Type B pancreatic cell (in vitro differentiated cells): ENCODE results near the gene SPACA6. TPM values are rescaled to one million over a fixed set of nuclear protein-coding genes. Genes with fewer than 3 reads are reported as not detected.

Source experiments
- DNase-seq: peaks from one replicate; pipeline ENCODE4 v3.0.0; 2021; ENCODE audit warnings: mixed read lengths; ENCODE audit not compliant: unreplicated experiment; ENCODE audit errors: extremely low spot score
- H3K27ac Mint-ChIP-seq: 2 replicates; pipeline ENCODE4 v1.8.0; 2021; ENCODE audit warnings: mild to moderate bottlenecking, mixed read lengths
- H3K27me3 Mint-ChIP-seq: 2 replicates; pipeline ENCODE4 v1.8.0; 2021; ENCODE audit warnings: mixed read lengths
- H3K36me3 Mint-ChIP-seq: 2 replicates; pipeline ENCODE4 v1.8.0; 2021; ENCODE audit warnings: mixed read lengths
- H3K4me1 Mint-ChIP-seq: one replicate; pipeline ENCODE4 v1.8.0; 2021; ENCODE audit warnings: mixed read lengths; ENCODE audit not compliant: unreplicated experiment
- H3K4me3 Mint-ChIP-seq: 2 replicates; pipeline ENCODE4 v1.8.0; 2021; ENCODE audit warnings: mild to moderate bottlenecking, mixed read lengths
- H3K9me3 Mint-ChIP-seq: 2 replicates; pipeline ENCODE4 v1.8.0; 2021; ENCODE audit warnings: mixed read lengths
- total RNA-seq: library from RNA; stranded (reverse); gene quantifications from 2 replicates; pipeline ENCODE4 v1.2.1, GENCODE V29; 2021; ENCODE audit warnings: low replicate concordance
- TF ChIP-seq, protein P1 (sequence below): fragments of 200-600 bp; sonication (generic); conservative IDR thresholded peaks from 2 replicates; pipeline ENCODE4 v1.5.0; 2021; ENCODE audit warnings: antibody characterized with exemption, mild to moderate bottlenecking

The SPACA6 gene
- total RNA-seq, 1 donor from 2014 or later = 28.7 TPM

DNA sequence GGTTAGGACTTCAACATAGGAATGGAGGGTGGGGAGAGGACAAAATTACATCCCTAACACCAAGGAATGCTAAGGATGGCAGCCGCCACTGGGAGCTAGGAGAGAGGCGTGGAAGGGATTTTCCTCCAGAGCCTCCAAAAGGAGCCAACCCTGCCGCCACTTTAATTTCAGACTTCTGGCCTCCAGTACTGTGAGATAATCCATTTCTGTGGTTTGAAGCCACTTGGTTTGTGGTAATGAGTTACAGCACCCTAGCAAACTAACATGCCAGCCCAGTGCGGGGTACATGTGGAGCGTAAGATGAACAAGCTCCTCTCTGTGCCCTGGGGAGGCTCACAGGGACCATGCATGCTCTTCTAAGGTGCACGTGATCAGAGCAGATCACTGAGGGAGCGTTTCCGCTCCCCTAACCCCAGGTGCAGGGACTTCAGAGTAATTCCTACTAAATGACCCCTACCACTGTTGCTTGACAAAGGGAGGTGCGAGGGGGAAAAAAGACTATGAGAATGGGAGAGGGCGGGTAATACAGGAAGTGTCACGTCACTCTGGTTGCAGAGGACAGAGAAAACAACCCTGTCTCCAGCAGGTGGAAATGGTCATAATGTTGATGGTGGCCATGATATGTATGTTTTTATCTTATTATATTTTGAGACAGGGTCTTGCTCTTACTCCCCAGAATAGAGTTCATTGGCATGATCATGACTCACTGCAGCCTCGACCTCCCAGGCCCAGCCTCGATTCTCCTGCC is 46.5 kb downstream of the SPACA6 start:
- no peak overlapping the region for H3K27ac Mint-ChIP-seq
- no peaks in the 10 kb centered on the region for H3K4me1 Mint-ChIP-seq
- no peaks in the 10 kb centered on the region for H3K36me3 Mint-ChIP-seq
- no peak for DNase-seq
- peaks cover 6% of the 10 kb centered on the region for H3K27me3 Mint-ChIP-seq
- no peak overlapping the region for H3K4me3 Mint-ChIP-seq
- no peaks in the 10 kb centered on the region for H3K9me3 Mint-ChIP-seq
- TF ChIP-seq, protein P1, sequence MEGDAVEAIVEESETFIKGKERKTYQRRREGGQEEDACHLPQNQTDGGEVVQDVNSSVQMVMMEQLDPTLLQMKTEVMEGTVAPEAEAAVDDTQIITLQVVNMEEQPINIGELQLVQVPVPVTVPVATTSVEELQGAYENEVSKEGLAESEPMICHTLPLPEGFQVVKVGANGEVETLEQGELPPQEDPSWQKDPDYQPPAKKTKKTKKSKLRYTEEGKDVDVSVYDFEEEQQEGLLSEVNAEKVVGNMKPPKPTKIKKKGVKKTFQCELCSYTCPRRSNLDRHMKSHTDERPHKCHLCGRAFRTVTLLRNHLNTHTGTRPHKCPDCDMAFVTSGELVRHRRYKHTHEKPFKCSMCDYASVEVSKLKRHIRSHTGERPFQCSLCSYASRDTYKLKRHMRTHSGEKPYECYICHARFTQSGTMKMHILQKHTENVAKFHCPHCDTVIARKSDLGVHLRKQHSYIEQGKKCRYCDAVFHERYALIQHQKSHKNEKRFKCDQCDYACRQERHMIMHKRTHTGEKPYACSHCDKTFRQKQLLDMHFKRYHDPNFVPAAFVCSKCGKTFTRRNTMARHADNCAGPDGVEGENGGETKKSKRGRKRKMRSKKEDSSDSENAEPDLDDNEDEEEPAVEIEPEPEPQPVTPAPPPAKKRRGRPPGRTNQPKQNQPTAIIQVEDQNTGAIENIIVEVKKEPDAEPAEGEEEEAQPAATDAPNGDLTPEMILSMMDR = no peak

DNA sequence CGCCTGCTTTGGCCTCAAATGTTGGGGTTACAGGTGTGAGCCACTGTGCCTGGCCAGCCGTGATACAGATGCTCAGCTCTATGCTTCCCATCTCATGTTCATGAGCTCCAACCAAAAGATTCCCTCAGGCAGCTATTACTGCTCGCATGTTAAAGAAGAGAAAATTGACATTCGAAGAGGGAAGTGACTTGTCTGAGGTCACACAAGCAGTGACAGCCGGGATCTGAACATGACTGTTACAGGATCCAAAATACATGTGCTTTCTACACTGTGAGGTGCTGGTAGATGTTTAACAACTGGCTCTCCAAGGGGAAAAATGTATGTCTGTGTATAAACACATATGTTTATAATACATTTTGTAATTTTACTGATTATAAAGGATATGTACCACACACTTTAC is 47.2 kb downstream of the SPACA6 start:
- Mint-ChIP-seq H3K36me3 (no peaks in the 10 kb centered on the region), H3K27ac (no peak overlapping the region), H3K9me3 (no peaks in the 10 kb centered on the region), H3K4me1 (no peaks in the 10 kb centered on the region), H3K27me3 (peaks cover 6% of the 10 kb centered on the region), H3K4me3 (no peak overlapping the region)
- TF ChIP-seq, protein P1 = no peak
- DNase-seq = no peak

DNA sequence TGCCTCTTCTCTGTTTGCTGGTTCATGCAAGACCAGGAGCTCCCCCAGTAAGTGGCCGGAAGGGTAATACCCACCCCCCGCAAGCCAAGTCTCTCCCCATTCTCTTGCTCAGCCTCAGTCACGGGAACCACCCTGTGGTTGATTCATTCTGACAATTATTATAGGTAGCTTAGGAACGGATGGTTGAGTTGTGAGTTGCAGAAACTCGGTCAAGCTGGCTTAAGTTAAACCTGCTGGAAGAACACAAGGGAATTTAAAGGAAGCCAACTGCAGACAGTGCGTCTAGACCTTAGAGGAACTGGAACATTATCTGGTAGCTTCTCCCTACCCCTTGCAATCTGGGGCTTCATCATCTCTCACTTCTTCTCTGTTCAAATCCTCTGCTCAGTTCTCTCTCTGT is 49.7 kb downstream of the SPACA6 start:
- H3K27me3 Mint-ChIP-seq = peaks cover 3% of the 10 kb centered on the region
- H3K4me1 Mint-ChIP-seq = no peaks in the 10 kb centered on the region
- TF ChIP-seq, protein P1 = no peak
- no peak for DNase-seq
- H3K4me3 Mint-ChIP-seq = no peak overlapping the region
- H3K27ac Mint-ChIP-seq = no peak overlapping the region
- no peaks in the 10 kb centered on the region for H3K36me3 Mint-ChIP-seq
- no peaks in the 10 kb centered on the region for H3K9me3 Mint-ChIP-seq

DNA sequence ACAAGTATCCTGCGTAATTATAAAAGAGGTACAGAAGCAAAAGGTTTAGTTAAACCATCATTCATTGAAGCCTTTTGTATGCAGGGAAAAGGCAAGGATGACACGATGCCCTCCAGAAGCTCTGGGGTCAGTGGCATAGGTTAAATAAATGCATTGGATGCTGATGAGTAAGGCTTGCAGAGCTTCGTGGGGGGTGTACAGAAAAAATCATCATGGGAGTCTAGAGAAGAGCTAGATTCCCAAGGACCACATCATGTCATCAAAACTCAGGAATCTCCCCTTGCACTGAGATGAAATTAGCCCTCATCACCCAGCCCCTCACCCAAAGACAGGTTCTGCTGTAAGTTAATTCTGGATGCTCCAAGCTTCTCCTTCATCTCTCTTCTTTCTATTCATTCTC is 50.3 kb downstream of the SPACA6 start:
- no peak for DNase-seq
- Mint-ChIP-seq H3K4me1 (no peaks in the 10 kb centered on the region), H3K27me3 (peaks cover 3% of the 10 kb centered on the region), H3K4me3 (no peak overlapping the region), H3K36me3 (no peaks in the 10 kb centered on the region), H3K9me3 (no peaks in the 10 kb centered on the region), H3K27ac (no peak overlapping the region)
- TF ChIP-seq, protein P1 = no peak

DNA sequence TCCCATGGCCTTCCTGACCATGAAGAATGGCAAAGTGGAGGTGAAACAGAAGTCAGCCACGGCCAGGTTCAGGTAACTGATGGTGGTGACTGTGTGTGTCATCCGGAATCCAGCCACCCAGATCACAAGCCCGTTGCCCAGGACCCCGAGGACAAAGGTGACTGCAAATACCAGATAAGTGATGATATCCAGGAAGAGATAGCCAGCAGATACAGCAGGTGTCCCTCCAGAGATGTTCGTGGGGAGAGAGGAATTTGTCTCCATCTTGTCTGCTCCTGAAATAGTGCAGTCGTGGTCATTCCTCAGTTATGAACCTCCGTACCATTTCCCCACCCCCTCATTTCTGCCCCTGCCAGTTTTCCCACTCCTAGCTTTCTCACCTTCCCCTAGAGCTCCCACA is 53.6 kb downstream of the SPACA6 start:
- H3K27ac Mint-ChIP-seq = no peak overlapping the region
- no peaks in the 10 kb centered on the region for H3K27me3 Mint-ChIP-seq
- H3K4me3 Mint-ChIP-seq = no peak overlapping the region
- TF ChIP-seq, protein P1 = no peak
- H3K9me3 Mint-ChIP-seq = no peaks in the 10 kb centered on the region
- H3K36me3 Mint-ChIP-seq = no peaks in the 10 kb centered on the region
- no peak for DNase-seq
- no peaks in the 10 kb centered on the region for H3K4me1 Mint-ChIP-seq

DNA sequence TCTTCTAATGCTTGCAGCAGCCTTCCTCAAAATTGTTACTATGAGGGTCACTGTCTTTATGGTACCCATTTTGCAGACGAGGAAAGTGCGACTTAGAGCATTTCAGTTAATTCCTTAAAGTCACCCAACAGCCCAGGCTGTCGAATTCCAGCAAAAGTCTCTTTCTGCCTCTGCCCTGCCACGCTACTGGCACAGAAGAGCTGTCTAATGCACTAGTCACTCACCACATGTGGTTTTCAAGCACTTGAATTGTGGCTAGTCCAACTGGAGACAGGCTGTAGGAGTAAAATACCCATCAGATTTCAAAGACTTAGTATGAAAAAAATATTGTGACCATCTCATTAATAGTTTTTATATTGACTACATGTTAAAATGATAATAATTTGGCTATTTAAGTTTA is 56.8 kb downstream of the SPACA6 start:
- Mint-ChIP-seq H3K9me3 (no peaks in the 10 kb centered on the region), H3K4me1 (no peaks in the 10 kb centered on the region), H3K27ac (no peak overlapping the region), H3K4me3 (no peak overlapping the region), H3K27me3 (no peaks in the 10 kb centered on the region), H3K36me3 (no peaks in the 10 kb centered on the region)
- TF ChIP-seq, protein P1 = no peak
- no peak for DNase-seq
